CD14-positive monocyte (primary cell): ENCODE measurements around the gene PMEPA1. TPM values are rescaled to one million over a fixed set of nuclear protein-coding genes. Genes with fewer than 3 reads are reported as not detected.

ENCODE experiments used
- DNase-seq, 3 donors: peaks; one replicate each; pipeline ENCODE4 v3.0.0-alpha.2; 2011 to 2022
- H2AFZ ChIP-seq: 2 replicates; pipeline ENCODE4 v1.6.0; 2012; ENCODE audit warnings: mild to moderate bottlenecking, low read depth, low read length, inconsistent platforms; ENCODE audit not compliant: insufficient read depth, poor library complexity, severe bottlenecking
- H3K27ac ChIP-seq, 2 donors: 1 replicate in 1 of 2; 2 replicates in 1 of 2; pipeline ENCODE4 v1.5.1; 2012 to 2013; ENCODE audit warnings: low read length in 2 of 2, control low read depth in 1 of 2, inconsistent platforms in 1 of 2, low read depth in 1 of 2, mild to moderate bottlenecking in 1 of 2
- H3K27me3 ChIP-seq, 2 donors: one replicate each; pipeline versions ENCODE4 v1.6.0 to v1.6.1; 2011 to 2013; ENCODE audit warnings: low read length in 2 of 2; ENCODE audit not compliant: control insufficient read depth in 2 of 2, insufficient read depth in 2 of 2
- H3K36me3 ChIP-seq, 2 donors: replicated peaks in 1 of 2; 1 replicate in 1 of 2; 2 replicates in 1 of 2; pipeline versions ENCODE4 v1.5.1 to v1.6.1; 2012 to 2013; ENCODE audit warnings: low read length in 2 of 2, control low read depth in 1 of 2, inconsistent platforms in 1 of 2, mild to moderate bottlenecking in 1 of 2; ENCODE audit not compliant: insufficient read depth in 2 of 2, control insufficient read depth in 1 of 2
- H3K4me1 ChIP-seq, 2 donors: 1 replicate in 1 of 2; 2 replicates in 1 of 2; pipeline versions ENCODE4 v1.5.1 to v1.6.1; 2012 to 2013; ENCODE audit warnings: low read length in 2 of 2, control low read depth in 1 of 2, inconsistent platforms in 1 of 2, mild to moderate bottlenecking in 1 of 2, moderate library complexity in 1 of 2; ENCODE audit not compliant: insufficient read depth in 2 of 2, control insufficient read depth in 1 of 2
- H3K4me2 ChIP-seq: replicated peaks from 2 replicates; pipeline ENCODE3; 2012; ENCODE audit warnings: low read length, moderate library complexity, mild to moderate bottlenecking; ENCODE audit not compliant: poor library complexity, severe bottlenecking; ENCODE audit errors: extremely low read depth
- H3K4me3 ChIP-seq, 3 experiments: fragments of 200-600 bp in 1 of 3; sonication (generic) in 1 of 3; replicated peaks in 1 of 3; 1 replicate in 2 of 3; 2 replicates in 1 of 3; pipeline ENCODE4 v1.5.1; 2011 to 2013; ENCODE audit warnings: low read length in 3 of 3, mild to moderate bottlenecking in 3 of 3, control low read depth in 2 of 3, low read depth in 2 of 3, inconsistent platforms in 1 of 3, moderate library complexity in 1 of 3
- H3K79me2 ChIP-seq: 2 replicates; pipeline ENCODE4 v1.6.0; 2012; ENCODE audit warnings: mild to moderate bottlenecking, control low read depth, inconsistent platforms, low read length, moderate library complexity; ENCODE audit not compliant: insufficient read depth
- H3K9ac ChIP-seq: 2 replicates; pipeline ENCODE4 v1.6.0; 2017; ENCODE audit warnings: low read length, mild to moderate bottlenecking; ENCODE audit not compliant: insufficient read depth, poor library complexity, severe bottlenecking
- H3K9me3 ChIP-seq, 2 donors: replicated peaks in 1 of 2; 1 replicate in 1 of 2; 2 replicates in 1 of 2; pipeline versions ENCODE4 v1.5.1 to v1.6.1; 2012 to 2013; ENCODE audit warnings: low read length in 2 of 2, control low read depth in 1 of 2; ENCODE audit not compliant: control insufficient read depth in 1 of 2, insufficient read depth in 1 of 2
- H4K20me1 ChIP-seq: 2 replicates; pipeline ENCODE4 v1.6.0; 2012; ENCODE audit warnings: mild to moderate bottlenecking, low read length, control low read depth, moderate library complexity; ENCODE audit not compliant: insufficient read depth
- H3K27ac Mint-ChIP-seq, 7 donors: one replicate each; pipeline ENCODE4 v1.8.0; 2020; ENCODE audit warnings: mild to moderate bottlenecking in 7 of 7, mixed read lengths in 7 of 7, moderate library complexity in 6 of 7, inconsistent platforms in 2 of 7
- H3K27me3 Mint-ChIP-seq, 3 donors: one replicate each; pipeline ENCODE4 v1.8.0; 2021 to 2022; ENCODE audit warnings: low read depth in 3 of 3, mild to moderate bottlenecking in 3 of 3, mixed read lengths in 3 of 3, moderate library complexity in 3 of 3, inconsistent platforms in 1 of 3
- H3K36me3 Mint-ChIP-seq, 2 donors: one replicate each; pipeline ENCODE4 v1.8.0; 2020; ENCODE audit warnings: mixed read lengths in 2 of 2, inconsistent platforms in 1 of 2, mild to moderate bottlenecking in 1 of 2
- H3K4me1 Mint-ChIP-seq: one replicate; pipeline ENCODE4 v1.8.0; 2020; ENCODE audit warnings: mild to moderate bottlenecking, mixed read lengths
- H3K4me3 Mint-ChIP-seq, 2 donors: one replicate each; pipeline ENCODE4 v1.8.0; 2020; ENCODE audit warnings: mild to moderate bottlenecking in 2 of 2, mixed read lengths in 2 of 2, moderate library complexity in 1 of 2
- H3K9me3 Mint-ChIP-seq, 7 donors: one replicate each; pipeline ENCODE4 v1.8.0; 2020 to 2022; ENCODE audit warnings: mixed read lengths in 7 of 7, mild to moderate bottlenecking in 6 of 7, moderate library complexity in 6 of 7, inconsistent platforms in 2 of 7
- WGBS: methylation state at CpG from one replicate; pipeline ENCODE4 v1.1.5; 2013; ENCODE audit warnings: missing lambda C conversion rate; ENCODE audit not compliant: insufficient coverage; 5-methylcytosine and 5-hydroxymethylcytosine counted together
- intact Hi-C, 2 donors: fragments of 100-400 bp; cut with micrococcal nuclease; formaldehyde crosslinking; loops; one replicate each; pipeline versions ENCODE4 v1.15.0 to v1.15.1; 2023
- polyA plus RNA-seq, 3 donors: library from polyadenylated mRNA; depleted of rRNA in 1 of 3; unstranded in 2 of 3; stranded (reverse) in 1 of 3; fragments of 300-500 nt in 2 of 3; fragments of >200 nt in 1 of 3; fragmentation: Illumina TruSeq in 2 of 3; gene quantifications; 1 replicate in 2 of 3; 2 replicates in 1 of 3; pipeline ENCODE4 v1.2.3, GENCODE V29; 2012 to 2021
- TF ChIP-seq, protein P1 (sequence below): fragments of 200-600 bp; IDR thresholded peaks from one replicate; pipeline ENCODE4 v1.8.0; 2022; ENCODE audit warnings: antibody characterized with exemption, mild to moderate bottlenecking

Gene PMEPA1
- polyA plus RNA-seq, 3 donors = 0.12 to 0.73 (median 0.59) TPM

DNA sequence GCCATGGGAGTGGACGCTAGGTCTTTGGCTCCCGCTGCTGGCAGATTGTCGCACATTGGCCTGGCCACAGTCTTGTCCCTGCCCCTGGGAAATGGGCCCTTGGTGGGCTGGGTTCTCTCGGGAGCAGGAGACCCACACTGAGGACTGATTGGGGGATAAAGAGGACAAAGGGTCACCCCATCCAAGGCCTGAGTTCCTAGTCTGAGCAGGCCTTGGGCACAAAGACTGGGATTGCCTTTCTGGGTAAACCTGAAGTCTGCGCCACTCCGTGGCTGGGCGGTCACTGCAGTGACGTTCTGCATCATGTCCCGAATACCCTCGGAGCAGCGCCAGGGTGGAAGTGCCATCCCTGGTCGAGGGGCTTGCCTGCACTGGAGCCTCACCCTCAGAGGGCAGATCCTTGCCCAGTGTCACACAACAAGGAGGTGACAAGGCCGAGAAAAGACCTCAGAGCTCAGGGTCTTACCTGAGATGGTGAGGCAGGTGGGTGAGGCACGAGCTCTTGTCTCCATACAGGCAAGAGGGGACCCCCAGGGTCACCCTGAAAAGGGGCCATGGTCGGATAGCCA is 53.5 kb downstream of the PMEPA1 start:
- Histone ChIP-seq H3K27me3 (no peaks in the 10 kb centered on the region), H3K27ac (no peak overlapping the region), H2AFZ (no peak overlapping the region), H3K4me3 (no peak overlapping the region), H3K4me1 (no peaks in the 10 kb centered on the region), H3K9ac (no peak overlapping the region), H3K36me3 (no peaks in the 10 kb centered on the region), H4K20me1 (no peaks in the 10 kb centered on the region), H3K9me3 (no peaks in the 10 kb centered on the region), H3K79me2 (no peaks in the 10 kb centered on the region), H3K4me2 (no peak overlapping the region)
- Mint-ChIP-seq H3K27me3 (peaks cover 2% of the 10 kb centered on the region in 3 donors), H3K36me3 (no peaks in the 10 kb centered on the region), H3K4me3 (no peak overlapping the region), H3K9me3 (peaks cover 0 to 3% (median 0%) of the 10 kb centered on the region in 7 donors), H3K4me1 (no peaks in the 10 kb centered on the region), H3K27ac (peak overlapping the region in 1 of 7 donors; percentile 42)
- TF ChIP-seq, protein P1, sequence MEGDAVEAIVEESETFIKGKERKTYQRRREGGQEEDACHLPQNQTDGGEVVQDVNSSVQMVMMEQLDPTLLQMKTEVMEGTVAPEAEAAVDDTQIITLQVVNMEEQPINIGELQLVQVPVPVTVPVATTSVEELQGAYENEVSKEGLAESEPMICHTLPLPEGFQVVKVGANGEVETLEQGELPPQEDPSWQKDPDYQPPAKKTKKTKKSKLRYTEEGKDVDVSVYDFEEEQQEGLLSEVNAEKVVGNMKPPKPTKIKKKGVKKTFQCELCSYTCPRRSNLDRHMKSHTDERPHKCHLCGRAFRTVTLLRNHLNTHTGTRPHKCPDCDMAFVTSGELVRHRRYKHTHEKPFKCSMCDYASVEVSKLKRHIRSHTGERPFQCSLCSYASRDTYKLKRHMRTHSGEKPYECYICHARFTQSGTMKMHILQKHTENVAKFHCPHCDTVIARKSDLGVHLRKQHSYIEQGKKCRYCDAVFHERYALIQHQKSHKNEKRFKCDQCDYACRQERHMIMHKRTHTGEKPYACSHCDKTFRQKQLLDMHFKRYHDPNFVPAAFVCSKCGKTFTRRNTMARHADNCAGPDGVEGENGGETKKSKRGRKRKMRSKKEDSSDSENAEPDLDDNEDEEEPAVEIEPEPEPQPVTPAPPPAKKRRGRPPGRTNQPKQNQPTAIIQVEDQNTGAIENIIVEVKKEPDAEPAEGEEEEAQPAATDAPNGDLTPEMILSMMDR = no peak
- intact Hi-C loops = loop anchor here in 1 of 2 donors (10.0 kb wide), 1 partner anchor 518 kb away; no protein-coding TSS in a partner anchor
- WGBS = 94% methylated on average over 15 of the region's 15 CpGs
- no peak for DNase-seq

DNA sequence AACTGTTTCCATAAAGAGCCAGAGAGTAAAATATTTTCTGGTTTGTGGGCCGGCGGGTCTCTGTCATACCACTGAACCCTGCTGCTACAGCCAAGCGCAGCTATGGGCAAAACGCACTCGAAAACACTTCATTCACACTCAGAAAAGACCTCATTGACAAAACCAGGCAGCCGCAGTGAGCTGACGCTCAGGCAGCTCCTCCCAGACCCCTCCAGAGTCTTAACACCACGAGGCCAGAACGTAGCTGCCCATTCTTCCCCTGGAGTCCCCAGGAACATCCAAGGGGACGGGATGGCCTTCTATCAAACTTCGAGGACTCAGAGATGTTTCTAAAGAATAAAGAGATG is 54.0 kb downstream of the PMEPA1 start:
- 95% methylated on average over 6 of the region's 11 CpGs for WGBS
- Mint-ChIP-seq H3K27me3 (peaks cover under 1 to 2% (median 2%) of the 10 kb centered on the region in 3 donors), H3K4me3 (no peak overlapping the region), H3K4me1 (no peaks in the 10 kb centered on the region), H3K36me3 (no peaks in the 10 kb centered on the region), H3K9me3 (peaks cover 0 to 3% (median 0%) of the 10 kb centered on the region in 7 donors), H3K27ac (peak overlapping the region in 1 of 7 donors; percentile 61)
- H3K36me3 ChIP-seq = no peaks in the 10 kb centered on the region
- TF ChIP-seq, protein P1 = no peak
- DNase-seq = no peak
- H3K27me3 ChIP-seq = no peaks in the 10 kb centered on the region
- H3K79me2 ChIP-seq = no peaks in the 10 kb centered on the region
- no peak overlapping the region for H3K4me2 ChIP-seq
- H3K4me1 ChIP-seq = no peaks in the 10 kb centered on the region
- no peak overlapping the region for H3K9ac ChIP-seq
- no peak overlapping the region for H3K27ac ChIP-seq
- H2AFZ ChIP-seq = no peak overlapping the region
- H3K9me3 ChIP-seq = no peaks in the 10 kb centered on the region
- intact Hi-C loops = loop anchor here in 1 of 2 donors (10.0 kb wide), 1 partner anchor 519 kb away; no protein-coding TSS in a partner anchor
- H4K20me1 ChIP-seq = no peaks in the 10 kb centered on the region
- no peak overlapping the region for H3K4me3 ChIP-seq
